ENCODE measurements around the gene NEURL4. TPM values are rescaled to one million over a fixed set of nuclear protein-coding genes. Genes with fewer than 3 reads are reported as not detected.

NEURL4 gene
- total RNA-seq, 3 donors from 2014 or later (not counting 1 experiment from before 2014, with no cell fraction given): 48.9 to 57.9 (median 51.4) TPM

- peak within 1 kb of the TSS; percentile 99 for H3K27ac ChIP-seq (ENCODE audit: low read length)
- Mint-ChIP-seq H3K9me3 (no peaks in the 10 kb centered on the region), H3K27me3 (ENCODE audit: low read depth in 2 of 2) (no peaks in the 10 kb centered on the region), H3K4me3 (peak within 1 kb of the TSS; percentile 95), H3K27ac (peak within 1 kb of the TSS; percentile 91 to 99), H3K36me3 (peaks cover 17% of the 10 kb centered on the region), H3K4me1 (peaks cover 40 to 48% of the 10 kb centered on the region in 2 donors)
- no peaks in the 10 kb centered on the region for H3K27me3 ChIP-seq (ENCODE audit: control insufficient read depth, insufficient read depth, low read length)
- H3K4me3 ChIP-seq (ENCODE audit: low read length): peak within 1 kb of the TSS; percentile 88
- H3K9me3 ChIP-seq (ENCODE audit: control insufficient read depth, insufficient read depth, low read length): no peaks in the 10 kb centered on the region
- H3K4me1 ChIP-seq (ENCODE audit: control insufficient read depth, insufficient read depth, low read length): peaks cover 39% of the 10 kb centered on the region
- TF ChIP-seq CTCF (IDR thresholded peaks at IDR 0.05): no peak
- peaks cover 26% of the 10 kb centered on the region for H3K36me3 ChIP-seq (ENCODE audit: control insufficient read depth, insufficient read depth, low read length)
- under 1% methylated on average over 64 of the region's 64 CpGs for WGBS (ENCODE audit: insufficient coverage)
- intact Hi-C loops (cut with micrococcal nuclease): loop anchor here (1.0 to 5.0 kb wide), 7 partner anchors 22 to 535 kb away; partner anchors contain the start of genes ELP5, GABARAP, NEURL4 and POLR2A
- DNase-seq (peak; percentile 98 to 100), ATAC-seq (peak; percentile 67 to 86 (median 73))
These were observed 22.0 kb downstream of the NEURL4 start, which contains the start of gene EIF5A for GRCh38 chr17:7306911-7307685. TSS of gene EIF5A (plus strand) at chr17:7307628. CDS start at chr17:7309636, 2,008 bp downstream.

- no peak overlapping the region for H3K4me3 ChIP-seq (ENCODE audit: low read length)
- DNase-seq (no peak), ATAC-seq (no peak)
- no peak for TF ChIP-seq CTCF (IDR thresholded peaks at IDR 0.05)
- H3K4me1 ChIP-seq (ENCODE audit: control insufficient read depth, insufficient read depth, low read length): peaks cover 24% of the 10 kb centered on the region
- 97% methylated on average over 5 of the region's 7 CpGs for WGBS (ENCODE audit: insufficient coverage)
- no peaks in the 10 kb centered on the region for H3K27me3 ChIP-seq (ENCODE audit: control insufficient read depth, insufficient read depth, low read length)
- no peak overlapping the region for H3K27ac ChIP-seq (ENCODE audit: low read length)
- Mint-ChIP-seq H3K27ac (no peak overlapping the region), H3K9me3 (no peaks in the 10 kb centered on the region), H3K27me3 (ENCODE audit: low read depth in 2 of 2) (peaks cover 0 to 5% of the 10 kb centered on the region in 2 donors), H3K4me1 (peaks cover 15 to 20% of the 10 kb centered on the region in 2 donors), H3K36me3 (no peaks in the 10 kb centered on the region), H3K4me3 (peak overlapping the region; percentile 21)
- intact Hi-C loops (cut with micrococcal nuclease): no loop called here
- no peaks in the 10 kb centered on the region for H3K9me3 ChIP-seq (ENCODE audit: control insufficient read depth, insufficient read depth, low read length)
- no peaks in the 10 kb centered on the region for H3K36me3 ChIP-seq (ENCODE audit: control insufficient read depth, insufficient read depth, low read length)
These were observed 25.0 kb downstream of the NEURL4 start for GRCh38 chr17:7304179-7304578.

GRCh38 chr17:7296189-7296861 is 32.8 kb downstream of the NEURL4 start:
- Histone ChIP-seq H3K9me3 (ENCODE audit: control insufficient read depth, insufficient read depth, low read length) (no peaks in the 10 kb centered on the region), H3K27me3 (ENCODE audit: control insufficient read depth, insufficient read depth, low read length) (peaks cover 18% of the 10 kb centered on the region), H3K4me3 (ENCODE audit: low read length) (no peak overlapping the region), H3K27ac (ENCODE audit: low read length) (no peak overlapping the region), H3K4me1 (ENCODE audit: control insufficient read depth, insufficient read depth, low read length) (peaks cover 28% of the 10 kb centered on the region), H3K36me3 (ENCODE audit: control insufficient read depth, insufficient read depth, low read length) (no peaks in the 10 kb centered on the region)
- Mint-ChIP-seq H3K27ac (no peak overlapping the region), H3K27me3 (ENCODE audit: low read depth in 2 of 2) (peaks cover 7 to 17% of the 10 kb centered on the region in 2 donors), H3K4me1 (peaks cover 19 to 24% of the 10 kb centered on the region in 2 donors), H3K36me3 (no peaks in the 10 kb centered on the region), H3K9me3 (no peaks in the 10 kb centered on the region), H3K4me3 (peak overlapping the region; percentile 95)
- ATAC-seq (peak; percentile 46 to 63 (median 49)), DNase-seq (peak; percentile 71 to 83)
- intact Hi-C loops (cut with micrococcal nuclease): loop anchor here (1.0 kb wide), 1 partner anchor 16 kb away; no protein-coding TSS in a partner anchor
- 5% methylated on average over 51 of the region's 51 CpGs for WGBS (ENCODE audit: insufficient coverage)
- TF ChIP-seq CTCF (IDR thresholded peaks at IDR 0.05): peak; percentile 92
